Breast epithelium (tissue), 3 donors: ENCODE results near the gene CDH18.

Experiments
- POLR2A ChIP-seq: fragments of 450-650 bp; IDR thresholded peaks from one replicate; pipeline ENCODE4 v1.6.1; 2016; ENCODE audit warnings: antibody characterized with exemption, mild to moderate bottlenecking, moderate library complexity
- TF ChIP-seq, protein P1 (sequence below), 3 donors: fragments of 450-650 bp; IDR thresholded peaks; one replicate each; pipeline ENCODE4 v1.5.1; 2016 to 2017; ENCODE audit warnings: antibody characterized with exemption in 3 of 3, mild to moderate bottlenecking in 3 of 3, moderate library complexity in 3 of 3

DNA sequence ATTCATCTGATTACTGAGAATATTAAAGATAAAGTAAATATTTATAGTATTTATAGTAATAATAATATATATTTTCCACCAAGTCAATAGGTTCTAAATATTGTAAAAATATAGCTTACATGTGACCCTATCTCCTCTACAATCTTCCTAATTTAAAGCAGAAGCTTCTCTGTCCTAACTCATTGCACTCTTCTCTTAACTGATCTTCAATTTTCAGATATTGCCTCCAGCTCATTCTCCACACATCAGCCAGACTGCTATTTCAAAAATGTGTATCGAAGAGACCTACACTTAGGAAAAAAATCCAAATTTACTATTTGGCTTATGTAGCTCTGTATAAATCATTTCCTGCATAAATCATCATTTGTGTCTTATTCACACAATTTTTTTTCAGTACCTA, 47.8 kb downstream of the CDH18 start:
- TF ChIP-seq, protein P1, sequence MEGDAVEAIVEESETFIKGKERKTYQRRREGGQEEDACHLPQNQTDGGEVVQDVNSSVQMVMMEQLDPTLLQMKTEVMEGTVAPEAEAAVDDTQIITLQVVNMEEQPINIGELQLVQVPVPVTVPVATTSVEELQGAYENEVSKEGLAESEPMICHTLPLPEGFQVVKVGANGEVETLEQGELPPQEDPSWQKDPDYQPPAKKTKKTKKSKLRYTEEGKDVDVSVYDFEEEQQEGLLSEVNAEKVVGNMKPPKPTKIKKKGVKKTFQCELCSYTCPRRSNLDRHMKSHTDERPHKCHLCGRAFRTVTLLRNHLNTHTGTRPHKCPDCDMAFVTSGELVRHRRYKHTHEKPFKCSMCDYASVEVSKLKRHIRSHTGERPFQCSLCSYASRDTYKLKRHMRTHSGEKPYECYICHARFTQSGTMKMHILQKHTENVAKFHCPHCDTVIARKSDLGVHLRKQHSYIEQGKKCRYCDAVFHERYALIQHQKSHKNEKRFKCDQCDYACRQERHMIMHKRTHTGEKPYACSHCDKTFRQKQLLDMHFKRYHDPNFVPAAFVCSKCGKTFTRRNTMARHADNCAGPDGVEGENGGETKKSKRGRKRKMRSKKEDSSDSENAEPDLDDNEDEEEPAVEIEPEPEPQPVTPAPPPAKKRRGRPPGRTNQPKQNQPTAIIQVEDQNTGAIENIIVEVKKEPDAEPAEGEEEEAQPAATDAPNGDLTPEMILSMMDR (IDR thresholded peaks at IDR 0.05): no peak
- TF ChIP-seq POLR2A: no peak
